Mucosa of descending colon (tissue), 3 donors: ENCODE measurements around the gene KRT4. TPM values are rescaled to one million over a fixed set of nuclear protein-coding genes. Genes with fewer than 3 reads are reported as not detected.
A peak's percentile ranks its signal among the peaks of the same experiment; 100 is the strongest.

ENCODE experiments used
- ATAC-seq: fragments of 200-7000 bp; cut with Tn5 transposase; one replicate; pipeline ENCODE4 v1.9.1; 2020; ENCODE audit warnings: mild to moderate bottlenecking, moderate library complexity
- DNase-seq, 3 donors: peaks; one replicate each; pipeline ENCODE4 v3.0.0-alpha.2; 2020
- H3K36me3 ChIP-seq: fragments of 200-600 bp; one replicate; pipeline ENCODE4 v1.8.0; 2021; ENCODE audit warnings: low read depth, mild to moderate bottlenecking
- H3K4me1 ChIP-seq: fragments of 200-600 bp; one replicate; pipeline ENCODE4 v1.8.0; 2021; ENCODE audit warnings: low read depth, mild to moderate bottlenecking
- H3K4me3 ChIP-seq: fragments of 200-600 bp; one replicate; pipeline ENCODE4 v1.8.0; 2021; ENCODE audit warnings: mild to moderate bottlenecking
- H3K9me3 ChIP-seq: fragments of 200-600 bp; one replicate; pipeline ENCODE4 v1.8.0; 2021; ENCODE audit warnings: mild to moderate bottlenecking
- CTCF ChIP-seq: fragments of 200-600 bp; IDR thresholded peaks from one replicate; pipeline ENCODE4 v1.8.0; 2022; ENCODE audit warnings: antibody characterized with exemption, mild to moderate bottlenecking
- intact Hi-C, 2 donors: fragments of 100-400 bp; cut with DNase I in 1 of 2; cut with micrococcal nuclease in 1 of 2; formaldehyde crosslinking; loops; one replicate each; pipeline versions ENCODE4 v1.11.0 to v1.11.1; 2022; cut with DNase I, micrococcal nuclease
- total RNA-seq, 3 donors: library from RNA; stranded (reverse); fragmentation: NEBNext Ultra II Directional in 2 of 3; extraction: Animal tissue kit (Norgen Biotek cat#: 25700) in 2 of 3; gene quantifications; one replicate each; pipeline versions ENCODE4 v1.2.1 to v1.2.4, GENCODE V29; 2021 to 2023
- donor health status: DM: no; HTN: no; CAD: no; lungs with moderate emphysema.
- donor health status: DM: no; HTN: no; CAD: no.
- donor health status: DM: no; HTN: yes; CAD: no.

The KRT4 gene
- total RNA-seq, 3 donors from 2014 or later: not detected

GRCh38 chr12:52806169-52806811 is 7.6 kb downstream of the KRT4 start:
- H3K4me1 ChIP-seq: no peaks in the 10 kb centered on the region
- H3K9me3 ChIP-seq: no peaks in the 10 kb centered on the region
- no peak for DNase-seq
- TF ChIP-seq CTCF: no peak
- no peak for ATAC-seq
- no peak overlapping the region for H3K4me3 ChIP-seq
- no peaks in the 10 kb centered on the region for H3K36me3 ChIP-seq
- intact Hi-C loops: no loop called here

- Histone ChIP-seq H3K4me1 (peaks cover 2% of the 10 kb centered on the region), H3K36me3 (no peaks in the 10 kb centered on the region), H3K9me3 (no peaks in the 10 kb centered on the region), H3K4me3 (no peak overlapping the region)
- no peak for ATAC-seq
- DNase-seq: no peak
- no peak for TF ChIP-seq CTCF
- intact Hi-C loops: no loop called here
Measured at GRCh38 chr12:52805739-52806138, 8.2 kb downstream of the KRT4 start.

- Histone ChIP-seq H3K4me1 (peaks cover 8% of the 10 kb centered on the region), H3K36me3 (no peaks in the 10 kb centered on the region), H3K9me3 (no peaks in the 10 kb centered on the region), H3K4me3 (no peak overlapping the region)
- no peak for TF ChIP-seq CTCF
- DNase-seq (no peak), ATAC-seq (no peak)
- intact Hi-C loops: no loop called here
Measured at GRCh38 chr12:52805000-52805399, 8.9 kb downstream of the KRT4 start.

GRCh38 chr12:52802442-52802841 is 11.5 kb downstream of the KRT4 start:
- intact Hi-C loops: no loop called here
- H3K9me3 ChIP-seq: no peaks in the 10 kb centered on the region
- TF ChIP-seq CTCF: no peak
- no peak overlapping the region for H3K4me3 ChIP-seq
- ATAC-seq (no peak), DNase-seq (no peak)
- no peaks in the 10 kb centered on the region for H3K36me3 ChIP-seq
- peaks cover 8% of the 10 kb centered on the region for H3K4me1 ChIP-seq

GRCh38 chr12:52801773-52802172 is 12.1 kb downstream of the KRT4 start:
- Histone ChIP-seq H3K4me1 (peaks cover 8% of the 10 kb centered on the region), H3K4me3 (no peak overlapping the region), H3K36me3 (no peaks in the 10 kb centered on the region), H3K9me3 (no peaks in the 10 kb centered on the region)
- TF ChIP-seq CTCF: no peak
- DNase-seq: no peak
- peak; percentile 36 for ATAC-seq
- intact Hi-C loops: no loop called here
